ENCODE measurements around the gene CDKN2C.

DNA sequence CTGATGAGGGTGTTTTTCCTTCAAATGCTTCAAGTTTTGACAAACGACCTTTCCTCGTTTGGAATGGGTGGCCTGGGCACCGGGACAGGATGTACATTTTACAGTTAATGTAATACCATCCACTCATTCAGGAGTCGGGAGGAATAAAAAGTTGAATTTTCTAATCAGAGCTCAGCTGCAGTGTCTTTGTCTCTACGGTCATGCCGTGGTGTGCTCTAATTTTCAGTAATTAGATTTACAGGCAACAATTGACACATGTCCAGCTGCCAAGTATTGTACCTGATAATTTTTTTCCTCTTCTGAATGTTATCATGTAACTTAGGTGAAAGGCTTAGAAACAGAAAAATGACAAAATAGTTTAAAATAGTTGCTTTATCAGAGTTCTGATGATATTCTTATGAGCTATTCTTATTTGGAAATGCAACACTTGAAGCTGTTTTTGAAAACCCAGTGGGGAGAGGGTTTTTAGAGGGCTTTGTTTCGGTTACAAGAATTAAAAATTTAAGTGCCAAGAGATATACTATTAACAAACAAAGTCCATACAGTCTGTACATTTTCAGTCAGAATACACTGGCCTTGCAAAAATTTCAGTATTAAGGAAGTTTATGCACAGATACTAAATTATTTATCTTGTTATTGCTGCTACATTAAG, 1.0 kb downstream of the CDKN2C start:
- TF ChIP-seq, protein P1, sequence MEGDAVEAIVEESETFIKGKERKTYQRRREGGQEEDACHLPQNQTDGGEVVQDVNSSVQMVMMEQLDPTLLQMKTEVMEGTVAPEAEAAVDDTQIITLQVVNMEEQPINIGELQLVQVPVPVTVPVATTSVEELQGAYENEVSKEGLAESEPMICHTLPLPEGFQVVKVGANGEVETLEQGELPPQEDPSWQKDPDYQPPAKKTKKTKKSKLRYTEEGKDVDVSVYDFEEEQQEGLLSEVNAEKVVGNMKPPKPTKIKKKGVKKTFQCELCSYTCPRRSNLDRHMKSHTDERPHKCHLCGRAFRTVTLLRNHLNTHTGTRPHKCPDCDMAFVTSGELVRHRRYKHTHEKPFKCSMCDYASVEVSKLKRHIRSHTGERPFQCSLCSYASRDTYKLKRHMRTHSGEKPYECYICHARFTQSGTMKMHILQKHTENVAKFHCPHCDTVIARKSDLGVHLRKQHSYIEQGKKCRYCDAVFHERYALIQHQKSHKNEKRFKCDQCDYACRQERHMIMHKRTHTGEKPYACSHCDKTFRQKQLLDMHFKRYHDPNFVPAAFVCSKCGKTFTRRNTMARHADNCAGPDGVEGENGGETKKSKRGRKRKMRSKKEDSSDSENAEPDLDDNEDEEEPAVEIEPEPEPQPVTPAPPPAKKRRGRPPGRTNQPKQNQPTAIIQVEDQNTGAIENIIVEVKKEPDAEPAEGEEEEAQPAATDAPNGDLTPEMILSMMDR (IDR thresholded peaks at IDR 0.05; ENCODE audit: extremely low read depth in 1 of 2, insufficient read depth in 1 of 2, low read depth in 1 of 2, low read length in 2 of 2): no peak
- TF ChIP-seq POLR2A (IDR thresholded peaks at IDR 0.05; ENCODE audit: low read depth, low read length): no peak
- TF ChIP-seq MYC (IDR thresholded peaks at IDR 0.05; ENCODE audit: low read depth, low read length): no peak
- no peak for TF ChIP-seq GATA2 (IDR thresholded peaks at IDR 0.05; ENCODE audit: insufficient read depth, insufficient read length, low read depth, low read length)
- TF ChIP-seq EZH2 (IDR thresholded peaks at IDR 0.05; ENCODE audit: borderline replicate concordance, low read depth, low read length, severe bottlenecking): no peak
